GM23338 (cell line): ENCODE results near the gene APBB1IP. TPM values are rescaled to one million over a fixed set of nuclear protein-coding genes. Genes with fewer than 3 reads are reported as not detected.

Experiments used
- ATAC-seq: fragments of 200-7000 bp; cut with Tn5 transposase; 3 replicates; pipeline ENCODE4 v1.9.1; 2020
- DNase-seq: peaks from one replicate; pipeline ENCODE4 v3.0.0-alpha.2; 2015; ENCODE audit warnings: low spot score
- H2AFZ ChIP-seq: fragments of 200-600 bp; sonication (generic); 2 replicates; pipeline ENCODE4 v1.8.0; 2016; ENCODE audit warnings: antibody characterized with exemption, mild to moderate bottlenecking, moderate library complexity
- H3F3A ChIP-seq: fragments of 200-600 bp; sonication (generic); replicated peaks from 2 replicates; pipeline ENCODE4 v1.8.0; 2017; ENCODE audit warnings: antibody characterized with exemption, mixed run types, low read depth
- H3K27ac ChIP-seq: fragments of 200-600 bp; sonication (generic); 2 replicates; pipeline ENCODE4 v1.6.1; 2016; ENCODE audit warnings: low read depth
- H3K27me3 ChIP-seq: fragments of 200-600 bp; sonication (generic); 2 replicates; pipeline ENCODE4 v1.8.0; 2016; ENCODE audit warnings: mild to moderate bottlenecking, mixed run types, moderate library complexity; ENCODE audit not compliant: insufficient read depth
- H3K36me3 ChIP-seq: fragments of 200-600 bp; sonication (generic); 2 replicates; pipeline ENCODE4 v1.8.0; 2016; ENCODE audit warnings: mild to moderate bottlenecking; ENCODE audit not compliant: insufficient read depth
- H3K4me1 ChIP-seq: fragments of 200-600 bp; sonication (generic); 2 replicates; pipeline ENCODE4 v1.8.0; 2016; ENCODE audit warnings: mild to moderate bottlenecking, moderate library complexity; ENCODE audit not compliant: insufficient read depth
- H3K4me2 ChIP-seq: fragments of 200-600 bp; sonication (generic); 2 replicates; pipeline ENCODE4 v1.7.1; 2017; ENCODE audit warnings: mixed run types
- H3K4me3 ChIP-seq: fragments of 200-600 bp; sonication (generic); 2 replicates; pipeline ENCODE4 v1.6.1; 2016; ENCODE audit warnings: mixed run types
- H3K79me2 ChIP-seq: fragments of 200-600 bp; sonication (generic); replicated peaks from 2 replicates; pipeline ENCODE4 v1.8.0; 2017; ENCODE audit warnings: mild to moderate bottlenecking; ENCODE audit not compliant: insufficient read depth
- H3K9me2 ChIP-seq: fragments of 200-600 bp; sonication (generic); 2 replicates; pipeline ENCODE4 v1.8.0; 2017; ENCODE audit not compliant: insufficient read depth
- H4K20me1 ChIP-seq: fragments of 200-600 bp; sonication (generic); replicated peaks from 2 replicates; pipeline ENCODE4 v1.8.0; 2017; ENCODE audit warnings: mild to moderate bottlenecking; ENCODE audit not compliant: insufficient read depth
- H3K27ac Mint-ChIP-seq: 2 replicates; pipeline ENCODE4 v1.8.0; 2020; ENCODE audit warnings: inconsistent platforms, mild to moderate bottlenecking, moderate library complexity, mixed read lengths
- H3K27me3 Mint-ChIP-seq: 3 replicates; pipeline ENCODE4 v1.8.0; 2022; ENCODE audit warnings: low read depth, mild to moderate bottlenecking, moderate library complexity, mixed read lengths, inconsistent platforms; ENCODE audit not compliant: insufficient read depth, poor library complexity
- H3K36me3 Mint-ChIP-seq: 3 replicates; pipeline ENCODE4 v1.8.0; 2021; ENCODE audit warnings: low read depth, mild to moderate bottlenecking, inconsistent platforms, moderate library complexity, mixed read lengths
- H3K4me1 Mint-ChIP-seq: 3 replicates; pipeline ENCODE4 v1.8.0; 2020; ENCODE audit warnings: mild to moderate bottlenecking, inconsistent platforms, mixed read lengths
- H3K4me3 Mint-ChIP-seq: 3 replicates; pipeline ENCODE4 v1.8.0; 2021; ENCODE audit warnings: moderate library complexity, mild to moderate bottlenecking, inconsistent platforms, mixed read lengths
- H3K9me3 Mint-ChIP-seq: 3 replicates; pipeline ENCODE4 v1.8.0; 2020; ENCODE audit warnings: moderate library complexity, mild to moderate bottlenecking, inconsistent platforms, mixed read lengths
- CREB1 ChIP-seq: fragments of 250-450 bp; sonication (Bioruptor Pico); IDR thresholded peaks from 2 replicates; pipeline ENCODE4 v1.5.0; 2020; ENCODE audit warnings: low read depth, mild to moderate bottlenecking, moderate library complexity
- EZH2 ChIP-seq: fragments of 200-600 bp; sonication (generic); IDR thresholded peaks from one replicate; pipeline ENCODE4 v1.8.0; 2017; ENCODE audit warnings: antibody characterized with exemption, mild to moderate bottlenecking, low read depth; ENCODE audit not compliant: unreplicated experiment
- JUNB ChIP-seq: IDR thresholded peaks from one replicate; pipeline ENCODE4 v1.6.1; 2016; ENCODE audit warnings: antibody characterized with exemption; ENCODE audit not compliant: unreplicated experiment
- NANOG ChIP-seq: IDR thresholded peaks from 2 replicates; pipeline ENCODE4 v1.6.1; 2016; ENCODE audit warnings: antibody characterized with exemption, borderline replicate concordance
- POLR2AphosphoS5 ChIP-seq: IDR thresholded peaks from 2 replicates; pipeline ENCODE4 v1.6.1; 2016; ENCODE audit warnings: antibody characterized with exemption, low read depth
- STAT1 ChIP-seq: IDR thresholded peaks from one replicate; pipeline ENCODE4 v1.6.1; 2016; ENCODE audit warnings: antibody characterized with exemption; ENCODE audit not compliant: unreplicated experiment
- ZNF114 ChIP-seq: fragments of 250-450 bp; sonication (Bioruptor Pico); IDR thresholded peaks from 2 replicates; pipeline ENCODE4 v1.5.0; 2020; ENCODE audit warnings: mild to moderate bottlenecking, moderate library complexity
- ZNF331 ChIP-seq: fragments of 250-450 bp; sonication (Bioruptor Pico); IDR thresholded peaks from 2 replicates; pipeline ENCODE4 v1.5.0; 2020; ENCODE audit warnings: low read depth, mild to moderate bottlenecking, moderate library complexity
- polyA plus RNA-seq: library from polyadenylated mRNA; unstranded; fragments of >200 nt; fragmentation: Nextera tagmentation; extraction: Ambion mirVana; gene quantifications from 2 replicates; pipeline ENCODE4 v1.2.1, GENCODE V29; 2016
- total RNA-seq: library from RNA; depleted of rRNA; stranded (reverse); fragments of >200 nt; shearing (Covaris generic); gene quantifications from 2 replicates; pipeline ENCODE4 v1.2.3, GENCODE V29; 2014
- TF ChIP-seq, protein P1 (sequence below), 2 experiments: fragments of 200-600 bp in 1 of 2; sonication (generic) in 1 of 2; conservative IDR thresholded peaks; 2 replicates each; pipeline versions ENCODE4 v1.5.1 to v1.6.1; 2016 to 2017; ENCODE audit warnings: antibody characterized with exemption in 2 of 2, low read depth in 2 of 2, mild to moderate bottlenecking in 2 of 2, moderate library complexity in 1 of 2
- TF ChIP-seq, protein P2 (sequence below): fragments of 250-450 bp; sonication (Bioruptor Pico); IDR thresholded peaks from 2 replicates; pipeline ENCODE4 v1.5.0; 2020; ENCODE audit warnings: mild to moderate bottlenecking, moderate library complexity

The APBB1IP gene
- total and polyA plus RNA-seq, 2 experiments from 2014 or later, result 0.14 to 0.16 TPM

GRCh38 chr10:26494018-26494417, 55.9 kb downstream of the APBB1IP start:
- Histone ChIP-seq H3K36me3 (no peaks in the 10 kb centered on the region), H3K4me3 (no peak overlapping the region), H3K27ac (no peak overlapping the region), H3K4me1 (no peaks in the 10 kb centered on the region), H2AFZ (no peak overlapping the region), H4K20me1 (no peaks in the 10 kb centered on the region), H3K27me3 (no peaks in the 10 kb centered on the region), H3K79me2 (no peaks in the 10 kb centered on the region), H3K9me2 (no peaks in the 10 kb centered on the region), H3F3A (no peaks in the 10 kb centered on the region), H3K4me2 (no peak overlapping the region)
- Mint-ChIP-seq H3K36me3 (peaks cover 16% of the 10 kb centered on the region), H3K4me1 (peaks cover 3% of the 10 kb centered on the region; the same call in 2 of the 3 replicates), H3K4me3 (no peak overlapping the region), H3K9me3 (peaks cover 26% of the 10 kb centered on the region), H3K27ac (no peak overlapping the region), H3K27me3 (no peaks in the 10 kb centered on the region)
- ATAC-seq (no peak), DNase-seq (no peak)
- TF ChIP-seq POLR2AphosphoS5 (no peak), EZH2 (no peak), ZNF114 (CRISPR knock-in tag) (no peak), ZNF331 (CRISPR knock-in tag) (no peak), CREB1 (CRISPR knock-in tag) (no peak), NANOG (no peak), JUNB (no peak), STAT1 (no peak)
- TF ChIP-seq, protein P1, sequence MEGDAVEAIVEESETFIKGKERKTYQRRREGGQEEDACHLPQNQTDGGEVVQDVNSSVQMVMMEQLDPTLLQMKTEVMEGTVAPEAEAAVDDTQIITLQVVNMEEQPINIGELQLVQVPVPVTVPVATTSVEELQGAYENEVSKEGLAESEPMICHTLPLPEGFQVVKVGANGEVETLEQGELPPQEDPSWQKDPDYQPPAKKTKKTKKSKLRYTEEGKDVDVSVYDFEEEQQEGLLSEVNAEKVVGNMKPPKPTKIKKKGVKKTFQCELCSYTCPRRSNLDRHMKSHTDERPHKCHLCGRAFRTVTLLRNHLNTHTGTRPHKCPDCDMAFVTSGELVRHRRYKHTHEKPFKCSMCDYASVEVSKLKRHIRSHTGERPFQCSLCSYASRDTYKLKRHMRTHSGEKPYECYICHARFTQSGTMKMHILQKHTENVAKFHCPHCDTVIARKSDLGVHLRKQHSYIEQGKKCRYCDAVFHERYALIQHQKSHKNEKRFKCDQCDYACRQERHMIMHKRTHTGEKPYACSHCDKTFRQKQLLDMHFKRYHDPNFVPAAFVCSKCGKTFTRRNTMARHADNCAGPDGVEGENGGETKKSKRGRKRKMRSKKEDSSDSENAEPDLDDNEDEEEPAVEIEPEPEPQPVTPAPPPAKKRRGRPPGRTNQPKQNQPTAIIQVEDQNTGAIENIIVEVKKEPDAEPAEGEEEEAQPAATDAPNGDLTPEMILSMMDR (conservative IDR thresholded peaks at IDR 0.05; ENCODE audit: low read depth in 2 of 2), result no peak
- TF ChIP-seq, protein P2, sequence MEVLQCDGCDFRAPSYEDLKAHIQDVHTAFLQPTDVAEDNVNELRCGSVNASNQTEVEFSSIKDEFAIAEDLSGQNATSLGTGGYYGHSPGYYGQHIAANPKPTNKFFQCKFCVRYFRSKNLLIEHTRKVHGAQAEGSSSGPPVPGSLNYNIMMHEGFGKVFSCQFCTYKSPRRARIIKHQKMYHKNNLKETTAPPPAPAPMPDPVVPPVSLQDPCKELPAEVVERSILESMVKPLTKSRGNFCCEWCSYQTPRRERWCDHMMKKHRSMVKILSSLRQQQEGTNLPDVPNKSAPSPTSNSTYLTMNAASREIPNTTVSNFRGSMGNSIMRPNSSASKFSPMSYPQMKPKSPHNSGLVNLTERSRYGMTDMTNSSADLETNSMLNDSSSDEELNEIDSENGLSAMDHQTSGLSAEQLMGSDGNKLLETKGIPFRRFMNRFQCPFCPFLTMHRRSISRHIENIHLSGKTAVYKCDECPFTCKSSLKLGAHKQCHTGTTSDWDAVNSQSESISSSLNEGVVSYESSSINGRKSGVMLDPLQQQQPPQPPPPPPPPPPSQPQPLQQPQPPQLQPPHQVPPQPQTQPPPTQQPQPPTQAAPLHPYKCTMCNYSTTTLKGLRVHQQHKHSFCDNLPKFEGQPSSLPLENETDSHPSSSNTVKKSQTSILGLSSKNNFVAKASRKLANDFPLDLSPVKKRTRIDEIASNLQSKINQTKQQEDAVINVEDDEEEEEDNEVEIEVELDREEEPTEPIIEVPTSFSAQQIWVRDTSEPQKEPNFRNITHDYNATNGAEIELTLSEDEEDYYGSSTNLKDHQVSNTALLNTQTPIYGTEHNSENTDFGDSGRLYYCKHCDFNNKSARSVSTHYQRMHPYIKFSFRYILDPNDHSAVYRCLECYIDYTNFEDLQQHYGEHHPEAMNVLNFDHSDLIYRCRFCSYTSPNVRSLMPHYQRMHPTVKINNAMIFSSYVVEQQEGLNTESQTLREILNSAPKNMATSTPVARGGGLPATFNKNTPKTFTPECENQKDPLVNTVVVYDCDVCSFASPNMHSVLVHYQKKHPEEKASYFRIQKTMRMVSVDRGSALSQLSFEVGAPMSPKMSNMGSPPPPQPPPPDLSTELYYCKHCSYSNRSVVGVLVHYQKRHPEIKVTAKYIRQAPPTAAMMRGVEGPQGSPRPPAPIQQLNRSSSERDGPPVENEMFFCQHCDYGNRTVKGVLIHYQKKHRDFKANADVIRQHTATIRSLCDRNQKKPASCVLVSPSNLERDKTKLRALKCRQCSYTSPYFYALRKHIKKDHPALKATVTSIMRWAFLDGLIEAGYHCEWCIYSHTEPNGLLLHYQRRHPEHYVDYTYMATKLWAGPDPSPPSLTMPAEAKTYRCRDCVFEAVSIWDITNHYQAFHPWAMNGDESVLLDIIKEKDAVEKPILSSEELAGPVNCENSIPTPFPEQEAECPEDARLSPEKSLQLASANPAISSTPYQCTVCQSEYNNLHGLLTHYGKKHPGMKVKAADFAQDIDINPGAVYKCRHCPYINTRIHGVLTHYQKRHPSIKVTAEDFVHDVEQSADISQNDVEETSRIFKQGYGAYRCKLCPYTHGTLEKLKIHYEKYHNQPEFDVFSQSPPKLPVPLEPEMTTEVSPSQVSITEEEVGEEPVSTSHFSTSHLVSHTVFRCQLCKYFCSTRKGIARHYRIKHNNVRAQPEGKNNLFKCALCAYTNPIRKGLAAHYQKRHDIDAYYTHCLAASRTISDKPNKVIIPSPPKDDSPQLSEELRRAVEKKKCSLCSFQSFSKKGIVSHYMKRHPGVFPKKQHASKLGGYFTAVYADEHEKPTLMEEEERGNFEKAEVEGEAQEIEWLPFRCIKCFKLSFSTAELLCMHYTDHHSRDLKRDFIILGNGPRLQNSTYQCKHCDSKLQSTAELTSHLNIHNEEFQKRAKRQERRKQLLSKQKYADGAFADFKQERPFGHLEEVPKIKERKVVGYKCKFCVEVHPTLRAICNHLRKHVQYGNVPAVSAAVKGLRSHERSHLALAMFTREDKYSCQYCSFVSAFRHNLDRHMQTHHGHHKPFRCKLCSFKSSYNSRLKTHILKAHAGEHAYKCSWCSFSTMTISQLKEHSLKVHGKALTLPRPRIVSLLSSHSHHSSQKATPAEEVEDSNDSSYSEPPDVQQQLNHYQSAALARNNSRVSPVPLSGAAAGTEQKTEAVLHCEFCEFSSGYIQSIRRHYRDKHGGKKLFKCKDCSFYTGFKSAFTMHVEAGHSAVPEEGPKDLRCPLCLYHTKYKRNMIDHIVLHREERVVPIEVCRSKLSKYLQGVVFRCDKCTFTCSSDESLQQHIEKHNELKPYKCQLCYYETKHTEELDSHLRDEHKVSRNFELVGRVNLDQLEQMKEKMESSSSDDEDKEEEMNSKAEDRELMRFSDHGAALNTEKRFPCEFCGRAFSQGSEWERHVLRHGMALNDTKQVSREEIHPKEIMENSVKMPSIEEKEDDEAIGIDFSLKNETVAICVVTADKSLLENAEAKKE, result no peak
